ENCODE measurements around the gene SF3B4. TPM values are rescaled to one million over a fixed set of nuclear protein-coding genes. Genes with fewer than 3 reads are reported as not detected.
A peak's percentile ranks its signal among the peaks of the same experiment; 100 is the strongest.
"Not testable (repeated sequence)": the region's sequence is repeated elsewhere in the genome, so short reads cannot be mapped to it uniquely, and the experiment has no call there.

The SF3B4 gene
- total RNA-seq, 2 experiments from 2014 or later, result 68.6 to 71.9 TPM

GRCh38 chr1:149957548-149957947 lies 29.9 kb upstream of the SF3B4 start:
- POLR2A ChIA-PET, result interaction anchor here (0.6 kb wide), 1 partner anchor 30 kb away, joined by 3 read pairs; no protein-coding TSS in a partner anchor

DNA sequence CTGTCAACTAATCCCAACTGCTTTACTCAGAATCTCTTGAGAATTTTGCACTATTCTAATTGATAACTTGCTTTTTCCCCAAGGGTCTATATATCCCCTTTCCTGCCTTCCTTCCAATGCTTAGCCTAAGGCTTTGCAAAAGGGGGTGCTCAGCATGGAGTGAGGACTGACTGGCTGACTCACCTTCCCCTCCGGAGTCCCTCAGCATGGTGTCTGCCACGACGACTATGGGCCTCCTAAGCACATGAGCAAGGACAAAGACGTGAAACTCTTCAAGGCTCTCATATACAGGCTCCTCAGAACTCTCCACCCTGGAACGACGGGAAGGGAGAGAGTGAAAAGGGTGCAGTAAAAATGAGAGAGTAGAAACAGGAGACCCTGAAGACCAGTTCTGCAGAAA lies 22.3 kb upstream of the SF3B4 start:
- intact Hi-C loops (cut with DNase I, micrococcal nuclease), result no loop called here
- no peak for ATAC-seq
- H3K4me1 Mint-ChIP-seq, result no peaks in the 10 kb centered on the region
- no peak overlapping the region for H3K4me3 Mint-ChIP-seq
- H3K9me3 Mint-ChIP-seq (ENCODE audit: low read depth), result no peaks in the 10 kb centered on the region
- DNase-seq, result no peak
- ChIA-PET CTCF (no interaction called here), POLR2A (interaction anchor here (0.7 kb wide), 1 partner anchor 16 kb away, joined by 4 read pairs; no protein-coding TSS in a partner anchor)
- H3K27me3 Mint-ChIP-seq, result no peaks in the 10 kb centered on the region
- H3K36me3 Mint-ChIP-seq (ENCODE audit: low read depth), result peaks cover 25% of the 10 kb centered on the region
- H3K27ac Mint-ChIP-seq, result no peak overlapping the region

More at GRCh38 chr1:149957548-149957947, 29.9 kb upstream of the SF3B4 start:
- H3K4me1 Mint-ChIP-seq; H3K27me3 Mint-ChIP-seq; intact Hi-C loops (cut with DNase I, micrococcal nuclease); ATAC-seq; H3K4me3 Mint-ChIP-seq; DNase-seq; H3K27ac Mint-ChIP-seq; H3K9me3 Mint-ChIP-seq (ENCODE audit: low read depth): not testable (repeated sequence)
- peaks cover 56% of the 10 kb centered on the region for H3K36me3 Mint-ChIP-seq (ENCODE audit: low read depth)
- CTCF ChIA-PET, result interaction anchor here (0.7 kb wide), 1 partner anchor 10 kb away, joined by 3 read pairs; no protein-coding TSS in a partner anchor

GRCh38 chr1:149945206-149945605 lies 17.6 kb upstream of the SF3B4 start:
- Mint-ChIP-seq H3K36me3 (ENCODE audit: low read depth) (peaks cover 25% of the 10 kb centered on the region), H3K27ac (no peak overlapping the region), H3K4me3 (no peak overlapping the region), H3K4me1 (peaks cover under 1% of the 10 kb centered on the region), H3K9me3 (ENCODE audit: low read depth) (no peaks in the 10 kb centered on the region), H3K27me3 (no peaks in the 10 kb centered on the region)
- DNase-seq (no peak), ATAC-seq (no peak)
- POLR2A ChIA-PET, result no interaction called here
- intact Hi-C loops (cut with DNase I, micrococcal nuclease), result no loop called here
- CTCF ChIA-PET, result interaction anchor here (1.0 to 1.4 kb wide), 2 partner anchors 16 to 17 kb away, joined by 3 to 5 read pairs; no protein-coding TSS in a partner anchor

GRCh38 chr1:149942885-149943284 lies 15.3 kb upstream of the SF3B4 start:
- H3K4me3 Mint-ChIP-seq, result no peak overlapping the region
- POLR2A ChIA-PET, result interaction anchor here (1.0 kb wide), 1 partner anchor 207 kb away, joined by 4 read pairs; the partner anchor contains the start of gene PLEKHO1
- peaks cover 23% of the 10 kb centered on the region for H3K36me3 Mint-ChIP-seq (ENCODE audit: low read depth)
- CTCF ChIA-PET, result interaction anchor here (0.6 to 1.6 kb wide), 2 partner anchors 19 to 52 kb away, joined by 4 to 5 read pairs; no protein-coding TSS in a partner anchor
- intact Hi-C loops (cut with DNase I, micrococcal nuclease), result no loop called here
- no peaks in the 10 kb centered on the region for H3K9me3 Mint-ChIP-seq (ENCODE audit: low read depth)
- ATAC-seq (no peak), DNase-seq (no peak)
- H3K4me1 Mint-ChIP-seq, result peaks cover 19% of the 10 kb centered on the region
- no peak overlapping the region for H3K27ac Mint-ChIP-seq
- H3K27me3 Mint-ChIP-seq, result no peaks in the 10 kb centered on the region

DNA sequence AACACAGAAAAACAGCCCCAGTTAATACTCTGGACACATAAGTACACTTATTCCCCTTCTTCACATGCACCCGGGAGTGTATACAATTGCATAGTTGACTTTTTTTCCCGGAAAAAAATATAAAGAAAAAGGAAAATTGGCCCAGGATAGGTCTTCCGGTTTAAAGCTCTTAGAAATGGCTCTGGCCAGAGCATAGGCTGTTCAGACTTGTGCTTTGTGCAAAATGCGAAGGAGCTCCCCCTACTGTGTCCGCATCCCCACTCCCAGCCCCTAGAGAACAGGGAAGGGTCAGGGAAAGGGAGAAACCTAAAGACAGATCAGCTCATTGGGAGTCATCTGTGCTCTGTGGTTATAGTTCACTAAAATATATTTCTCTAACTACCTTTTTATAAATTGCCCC lies 14.6 kb upstream of the SF3B4 start:
- Mint-ChIP-seq H3K4me3 (no peak overlapping the region), H3K36me3 (ENCODE audit: low read depth) (peaks cover 19% of the 10 kb centered on the region), H3K27me3 (no peaks in the 10 kb centered on the region), H3K4me1 (peaks cover 26% of the 10 kb centered on the region), H3K27ac (no peak overlapping the region), H3K9me3 (ENCODE audit: low read depth) (no peaks in the 10 kb centered on the region)
- no peak for ATAC-seq
- intact Hi-C loops (cut with DNase I, micrococcal nuclease), result no loop called here
- no peak for DNase-seq
- ChIA-PET POLR2A (no interaction called here), CTCF (interaction anchor here (0.6 to 1.6 kb wide), 2 partner anchors 20 to 52 kb away, joined by 4 to 5 read pairs; no protein-coding TSS in a partner anchor)

GRCh38 chr1:149940427-149940826 lies 12.8 kb upstream of the SF3B4 start:
- Mint-ChIP-seq H3K4me3 (no peak overlapping the region), H3K4me1 (peaks cover 33% of the 10 kb centered on the region), H3K27me3 (no peaks in the 10 kb centered on the region), H3K9me3 (ENCODE audit: low read depth) (no peaks in the 10 kb centered on the region), H3K27ac (no peak overlapping the region), H3K36me3 (ENCODE audit: low read depth) (peaks cover 14% of the 10 kb centered on the region)
- ChIA-PET POLR2A (no interaction called here), CTCF (interaction anchor here (0.9 kb wide), 2 partner anchors 20 to 107 kb away, joined by 3 read pairs; no protein-coding TSS in a partner anchor)
- ATAC-seq (no peak), DNase-seq (no peak)
- intact Hi-C loops (cut with DNase I, micrococcal nuclease), result no loop called here

GRCh38 chr1:149938668-149939003 lies 11.0 kb upstream of the SF3B4 start:
- H3K9me3 Mint-ChIP-seq (ENCODE audit: low read depth); H3K27me3 Mint-ChIP-seq; H3K4me3 Mint-ChIP-seq; ATAC-seq; H3K36me3 Mint-ChIP-seq (ENCODE audit: low read depth); DNase-seq: not testable (repeated sequence)
- ChIA-PET POLR2A (interaction anchor here (0.7 to 1.7 kb wide), 2 partner anchors 11 to 215 kb away, joined by 3 to 8 read pairs; no protein-coding TSS in a partner anchor), CTCF (interaction anchor here (0.8 kb wide), 1 partner anchor 50 kb away, joined by 4 read pairs; no protein-coding TSS in a partner anchor)
- intact Hi-C loops (cut with DNase I, micrococcal nuclease), result loop anchor here in 1 of 2 experiments (1.0 kb wide), 1 partner anchor 11 kb away; the partner anchor contains the start of gene SF3B4
- Mint-ChIP-seq H3K4me1 (peaks cover 33% of the 10 kb centered on the region), H3K27ac (peak overlapping the region; percentile 82)

GRCh38 chr1:149937759-149938158 lies 10.2 kb upstream of the SF3B4 start:
- H3K4me3 Mint-ChIP-seq, result no peak overlapping the region
- CTCF ChIA-PET, result interaction anchor here (1.2 kb wide), 1 partner anchor 25 kb away, joined by 3 read pairs; no protein-coding TSS in a partner anchor

GRCh38 chr1:149936992-149937705 lies 9.5 kb upstream of the SF3B4 start:
- Mint-ChIP-seq H3K4me3 (no peak overlapping the region), H3K9me3 (ENCODE audit: low read depth) (no peaks in the 10 kb centered on the region), H3K36me3 (ENCODE audit: low read depth) (no peaks in the 10 kb centered on the region), H3K4me1 (peaks cover 33% of the 10 kb centered on the region), H3K27ac (peak overlapping the region; percentile 51), H3K27me3 (no peaks in the 10 kb centered on the region)
- POLR2A ChIA-PET, result interaction anchor here (1.7 kb wide), 1 partner anchor 9 kb away, joined by 8 read pairs; no protein-coding TSS in a partner anchor
- ATAC-seq, result peak; percentile 8
- DNase-seq, result peak; percentile 23
- CTCF ChIA-PET, result interaction anchor here (1.2 kb wide), 1 partner anchor 25 kb away, joined by 3 read pairs; no protein-coding TSS in a partner anchor
- intact Hi-C loops (cut with DNase I, micrococcal nuclease), result loop anchor here in 1 of 2 experiments (1.0 kb wide), 1 partner anchor 9 kb away; no protein-coding TSS in a partner anchor

More at GRCh38 chr1:149937759-149938158, 10.2 kb upstream of the SF3B4 start:
- no peaks in the 10 kb centered on the region for H3K36me3 Mint-ChIP-seq (ENCODE audit: low read depth)
- H3K27ac Mint-ChIP-seq, result peak overlapping the region; percentile 51
- no peaks in the 10 kb centered on the region for H3K9me3 Mint-ChIP-seq (ENCODE audit: low read depth)
- DNase-seq (peak; percentile 49), ATAC-seq (peak; percentile 52)
- no peaks in the 10 kb centered on the region for H3K27me3 Mint-ChIP-seq
- POLR2A ChIA-PET, result interaction anchor here (1.7 kb wide), 1 partner anchor 10 kb away, joined by 8 read pairs; no protein-coding TSS in a partner anchor
- peaks cover 33% of the 10 kb centered on the region for H3K4me1 Mint-ChIP-seq
- intact Hi-C loops (cut with DNase I, micrococcal nuclease), result loop anchor here in 1 of 2 experiments (1.0 kb wide), 1 partner anchor 9 kb away; no protein-coding TSS in a partner anchor

- ChIA-PET CTCF (interaction anchor here (0.6 kb wide), 2 partner anchors 175 to 405 kb away, joined by 3 to 4 read pairs; no protein-coding TSS in a partner anchor), POLR2A (no interaction called here)
- no peaks in the 10 kb centered on the region for H3K36me3 Mint-ChIP-seq (ENCODE audit: low read depth)
- ATAC-seq (no peak), DNase-seq (no peak)
- intact Hi-C loops (cut with DNase I, micrococcal nuclease), result no loop called here
- H3K4me1 Mint-ChIP-seq, result peaks cover 37% of the 10 kb centered on the region
- H3K4me3 Mint-ChIP-seq, result no peak within 1 kb of the TSS
- peaks cover 2% of the 10 kb centered on the region for H3K27me3 Mint-ChIP-seq
- H3K27ac Mint-ChIP-seq, result peak within 1 kb of the TSS; percentile 51
- H3K9me3 Mint-ChIP-seq (ENCODE audit: low read depth), result no peaks in the 10 kb centered on the region
These were observed 8.8 kb upstream of the SF3B4 start, which contains the start of gene MTMR11 for GRCh38 chr1:149936170-149936991. TSS of gene MTMR11 (minus strand) at chr1:149936879. CDS start at chr1:149936647, 232 bp downstream.

GRCh38 chr1:149934356-149934755 lies 6.8 kb upstream of the SF3B4 start:
- peaks cover 3% of the 10 kb centered on the region for H3K27me3 Mint-ChIP-seq
- ATAC-seq (no peak), DNase-seq (no peak)
- intact Hi-C loops (cut with DNase I, micrococcal nuclease), result no loop called here
- CTCF ChIA-PET, result no interaction called here
- H3K4me1 Mint-ChIP-seq, result peaks cover 34% of the 10 kb centered on the region
- no peaks in the 10 kb centered on the region for H3K36me3 Mint-ChIP-seq (ENCODE audit: low read depth)
- no peaks in the 10 kb centered on the region for H3K9me3 Mint-ChIP-seq (ENCODE audit: low read depth)
- no peak overlapping the region for H3K4me3 Mint-ChIP-seq
- H3K27ac Mint-ChIP-seq, result no peak overlapping the region
- POLR2A ChIA-PET, result no interaction called here

All from activated CD4-positive, alpha-beta T cell treated with anti-CD3 and anti-CD28 coated beads for 36 hours (primary cell).